ENCODE data around the gene EEF1AKMT2. TPM values are rescaled to one million over a fixed set of nuclear protein-coding genes. Genes with fewer than 3 reads are reported as not detected.

Gene EEF1AKMT2
- total RNA-seq, 1 experiment from 2014 or later = 21.6 TPM

- TF ChIP-seq CBFB (CRISPR knock-in tag; IDR thresholded peaks at IDR 0.05; ENCODE audit: low read depth) = no peak
- TF ChIP-seq FOXK1 (CRISPR knock-in tag; IDR thresholded peaks at IDR 0.05) = no peak
- TF ChIP-seq MAX (CRISPR knock-in tag; IDR thresholded peaks at IDR 0.05) = no peak
Observed at GRCh38 chr10:124727361-124727960, 64.2 kb downstream of the EEF1AKMT2 start (continued).

GRCh38 chr10:124725791-124726190 is 65.9 kb downstream of the EEF1AKMT2 start:
- H3K4me1 Mint-ChIP-seq = peaks cover 33% of the 10 kb centered on the region
- ChIA-PET POLR2A (no interaction called here), CTCF (interaction anchor here (1.2 to 2.1 kb wide), 2 partner anchors 12 to 16 kb away, joined by 3 to 16 read pairs; no protein-coding TSS in a partner anchor)
- no peak overlapping the region for H3K27ac Mint-ChIP-seq
- H3K36me3 Mint-ChIP-seq = peaks cover 8% of the 10 kb centered on the region; the same call in 1 of the 2 replicates
- TF ChIP-seq STAT6 (CRISPR knock-in tag; conservative IDR thresholded peaks at IDR 0.05; ENCODE audit: low read depth) (no peak), AFF4 (CRISPR knock-in tag; IDR thresholded peaks at IDR 0.05; ENCODE audit: borderline replicate concordance) (no peak), TEAD4 (CRISPR knock-in tag; IDR thresholded peaks at IDR 0.05) (no peak), JUN (CRISPR knock-in tag; IDR thresholded peaks at IDR 0.05) (no peak), TCF7 (CRISPR knock-in tag; IDR thresholded peaks at IDR 0.05; ENCODE audit: low read depth) (no peak), FOXP1 (CRISPR knock-in tag; IDR thresholded peaks at IDR 0.05; ENCODE audit: borderline replicate concordance) (no peak), CREB1 (CRISPR knock-in tag; IDR thresholded peaks at IDR 0.05) (no peak), MXD4 (CRISPR knock-in tag; IDR thresholded peaks at IDR 0.05; ENCODE audit: borderline replicate concordance) (no peak), CBFB (CRISPR knock-in tag; IDR thresholded peaks at IDR 0.05; ENCODE audit: low read depth) (no peak), ZNF423 (CRISPR knock-in tag; IDR thresholded peaks at IDR 0.05) (no peak), ZBTB21 (CRISPR knock-in tag; IDR thresholded peaks at IDR 0.05; ENCODE audit: borderline replicate concordance) (no peak), FOXK1 (CRISPR knock-in tag; IDR thresholded peaks at IDR 0.05) (no peak), ZBTB43 (CRISPR knock-in tag; IDR thresholded peaks at IDR 0.05) (no peak), ZNF219 (CRISPR knock-in tag; IDR thresholded peaks at IDR 0.05; ENCODE audit: borderline replicate concordance) (no peak), KAT7 (CRISPR knock-in tag; IDR thresholded peaks at IDR 0.05; ENCODE audit: borderline replicate concordance) (no peak), SOX15 (CRISPR knock-in tag; IDR thresholded peaks at IDR 0.05) (no peak), ZNF232 (CRISPR knock-in tag; IDR thresholded peaks at IDR 0.05) (no peak), ZNF317 (CRISPR knock-in tag; IDR thresholded peaks at IDR 0.05; ENCODE audit: borderline replicate concordance, low read depth) (no peak), GABPB1 (CRISPR knock-in tag; IDR thresholded peaks at IDR 0.05) (no peak)
- no peaks in the 10 kb centered on the region for H3K9me3 Mint-ChIP-seq
- DNase-seq (ENCODE audit: low spot score) = no peak
- no peak for ATAC-seq
- no peak overlapping the region for H3K4me3 Mint-ChIP-seq
- H3K27me3 Mint-ChIP-seq (ENCODE audit: low read depth) = no peaks in the 10 kb centered on the region

Measured in WTC11 (cell line).